SK-MEL-5 (cell line): ENCODE data around the gene GPR162. TPM values are rescaled to one million over a fixed set of nuclear protein-coding genes. Genes with fewer than 3 reads are reported as not detected.

ENCODE experiments used
- DNase-seq: peaks from one replicate; pipeline ENCODE4 v3.0.0-alpha.2; 2016; ENCODE audit warnings: low read depth, low spot score
- in situ Hi-C: cut with HindIII; loops from 2 replicates; pipeline ENCODE4 v1.10.0; 2016; ENCODE audit warnings: low sequenced_read_pairs, high pct_unique_total_duplicates, low pct_unique_long_range_greater_than_20kb
- total RNA-seq: library from RNA; depleted of rRNA; stranded (reverse); fragments of >200 nt; shearing (Covaris generic); gene quantifications from 2 replicates; pipeline ENCODE4 v1.2.3, GENCODE V29; 2014

Gene GPR162
- total RNA-seq, 1 experiment from 2014 or later = 0.08 TPM

DNA sequence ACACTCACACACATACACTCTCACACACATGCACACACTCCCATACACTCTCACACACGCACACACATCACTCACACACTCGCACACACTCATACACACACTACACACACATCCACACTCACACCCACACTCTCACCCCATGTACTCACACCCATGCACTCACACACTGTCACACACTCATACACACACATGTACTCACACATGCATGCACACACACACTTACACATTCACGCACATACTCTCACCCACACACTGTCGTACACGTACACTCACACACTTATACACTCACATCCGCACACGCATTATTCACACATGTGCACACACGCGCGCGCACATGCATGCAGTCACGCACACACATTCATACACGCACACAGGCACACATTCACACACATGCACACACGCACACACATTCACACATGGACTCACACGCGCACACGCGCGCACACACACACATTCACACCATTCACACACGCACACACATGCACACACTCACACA is 3.9 kb upstream of the GPR162 start:
- no peak for DNase-seq
- in situ Hi-C loops = no loop called here

DNA sequence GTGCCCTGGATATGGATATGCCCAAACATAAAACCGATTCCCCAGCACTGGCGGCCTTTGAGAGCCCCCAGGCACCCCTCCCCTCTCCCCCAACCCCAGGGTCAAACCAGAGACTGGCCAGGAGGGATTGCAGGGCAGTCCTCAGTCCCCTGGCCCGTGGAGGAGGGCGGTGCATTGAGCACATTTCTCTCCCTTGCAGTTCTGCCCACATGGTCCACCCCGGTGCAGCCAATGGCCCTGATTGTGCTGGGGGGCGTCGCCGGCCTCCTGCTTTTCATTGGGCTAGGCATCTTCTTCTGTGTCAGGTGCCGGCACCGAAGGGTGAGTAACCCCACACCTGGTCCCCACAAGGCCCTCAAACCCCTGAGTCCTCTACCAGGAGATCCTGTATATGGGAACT is 3.4 kb upstream of the GPR162 start:
- in situ Hi-C loops = no loop called here
- DNase-seq = no peak

DNA sequence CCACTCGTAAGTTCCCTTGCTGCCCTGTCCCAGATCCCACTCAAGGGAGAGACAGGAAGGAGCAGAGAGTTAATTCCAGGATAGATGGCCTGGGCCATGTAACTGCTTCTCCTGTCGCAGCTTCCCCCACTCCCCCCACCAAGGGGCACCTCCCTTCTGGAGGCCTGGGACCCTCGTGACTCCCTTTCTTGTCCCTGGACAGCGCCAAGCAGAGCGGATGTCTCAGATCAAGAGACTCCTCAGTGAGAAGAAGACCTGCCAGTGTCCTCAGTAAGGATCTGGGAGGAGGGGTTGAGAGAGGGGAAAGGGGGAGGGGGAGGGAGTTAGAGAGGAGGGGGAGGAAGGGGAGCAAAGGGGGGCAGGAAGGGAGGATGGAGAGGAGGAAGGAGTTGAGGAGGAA is 3.0 kb upstream of the GPR162 start:
- no peak for DNase-seq
- in situ Hi-C loops = no loop called here

DNA sequence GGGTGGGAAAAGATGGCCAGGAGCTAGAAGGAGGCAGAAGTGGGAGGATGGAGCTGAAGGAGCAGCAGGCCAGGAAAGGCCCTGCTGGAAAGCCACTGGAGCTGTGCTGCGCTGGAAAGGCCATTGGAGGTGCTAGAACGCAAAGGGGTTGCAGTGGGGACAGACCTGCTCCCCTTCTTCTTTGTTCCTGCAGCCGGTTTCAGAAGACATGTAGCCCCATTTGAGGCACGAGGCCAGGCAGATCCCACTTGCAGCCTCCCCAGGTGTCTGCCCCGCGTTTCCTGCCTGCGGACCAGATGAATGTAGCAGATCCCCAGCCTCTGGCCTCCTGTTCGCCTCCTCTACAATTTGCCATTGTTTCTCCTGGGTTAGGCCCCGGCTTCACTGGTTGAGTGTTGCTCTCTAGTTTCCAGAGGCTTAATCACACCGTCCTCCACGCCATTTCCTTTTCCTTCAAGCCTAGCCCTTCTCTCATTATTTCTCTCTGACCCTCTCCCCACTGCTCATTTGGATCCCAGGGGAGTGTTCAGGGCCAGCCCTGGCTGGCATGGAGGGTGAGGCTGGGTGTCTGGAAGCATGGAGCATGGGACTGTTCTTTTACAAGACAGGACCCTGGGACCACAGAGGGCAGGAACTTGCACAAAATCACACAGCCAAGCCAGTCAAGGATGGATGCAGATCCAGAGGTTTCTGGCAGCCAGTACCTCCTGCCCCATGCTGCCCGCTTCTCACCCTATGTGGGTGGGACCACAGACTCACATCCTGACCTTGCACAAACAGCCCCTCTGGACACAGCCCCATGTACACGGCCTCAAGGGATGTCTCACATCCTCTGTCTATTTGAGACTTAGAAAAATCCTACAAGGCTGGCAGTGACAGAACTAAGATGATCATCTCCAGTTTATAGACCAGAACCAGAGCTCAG is 2.3 kb upstream of the GPR162 start:
- no peak for DNase-seq

DNA sequence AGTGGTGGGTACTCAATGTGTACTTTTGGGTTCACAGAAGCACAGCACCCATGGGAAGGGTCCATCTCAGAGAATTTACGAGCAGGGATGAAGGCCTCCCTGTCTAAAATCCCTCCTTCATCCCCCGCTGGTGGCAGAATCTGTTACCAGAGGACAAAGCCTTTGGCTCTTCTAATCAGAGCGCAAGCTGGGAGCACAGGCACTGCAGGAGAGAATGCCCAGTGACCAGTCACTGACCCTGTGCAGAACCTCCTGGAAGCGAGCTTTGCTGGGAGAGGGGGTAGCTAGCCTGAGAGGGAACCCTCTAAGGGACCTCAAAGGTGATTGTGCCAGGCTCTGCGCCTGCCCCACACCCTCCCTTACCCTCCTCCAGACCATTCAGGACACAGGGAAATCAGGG is 1.5 kb upstream of the GPR162 start:
- in situ Hi-C loops = no loop called here
- no peak for DNase-seq

More for the DNA sequence above, 2.3 kb upstream of the GPR162 start:
- in situ Hi-C loops = no loop called here

DNA sequence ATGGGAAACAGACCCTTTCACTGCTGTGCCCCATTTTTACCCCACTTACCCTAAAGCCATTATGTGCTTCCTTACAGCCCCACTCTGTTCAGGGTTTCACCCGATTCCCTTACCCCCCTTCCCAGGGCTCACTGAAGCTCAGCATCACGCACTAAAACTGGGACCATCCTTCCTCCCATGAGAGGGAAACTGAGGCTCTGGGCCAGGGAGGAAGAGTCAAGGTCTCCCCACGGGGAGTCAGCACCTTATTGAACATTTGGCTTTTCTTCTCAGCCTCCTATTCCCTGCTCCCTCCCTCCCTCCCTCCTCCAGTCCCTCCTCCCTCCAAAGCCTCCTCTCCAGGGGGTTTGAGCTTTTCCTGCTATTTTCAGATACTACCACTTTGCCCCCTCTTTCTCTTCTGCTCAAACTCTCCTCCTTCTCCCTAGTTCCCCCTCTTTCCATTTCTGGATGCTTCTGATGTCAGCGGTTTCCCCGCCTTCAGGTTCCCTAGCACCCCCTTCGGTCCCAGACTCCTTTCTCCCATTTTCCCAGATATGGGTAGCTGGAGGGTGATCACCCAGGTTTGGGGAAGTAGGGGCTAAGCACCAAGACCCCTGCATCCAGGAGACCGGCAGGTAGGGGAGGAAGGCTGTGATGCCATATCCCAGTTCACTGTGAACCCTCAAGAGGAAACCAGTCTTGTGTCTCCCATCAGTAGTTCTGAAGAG is 960 bp downstream of the GPR162 start:
- in situ Hi-C loops = no loop called here
- no peak for DNase-seq

DNA sequence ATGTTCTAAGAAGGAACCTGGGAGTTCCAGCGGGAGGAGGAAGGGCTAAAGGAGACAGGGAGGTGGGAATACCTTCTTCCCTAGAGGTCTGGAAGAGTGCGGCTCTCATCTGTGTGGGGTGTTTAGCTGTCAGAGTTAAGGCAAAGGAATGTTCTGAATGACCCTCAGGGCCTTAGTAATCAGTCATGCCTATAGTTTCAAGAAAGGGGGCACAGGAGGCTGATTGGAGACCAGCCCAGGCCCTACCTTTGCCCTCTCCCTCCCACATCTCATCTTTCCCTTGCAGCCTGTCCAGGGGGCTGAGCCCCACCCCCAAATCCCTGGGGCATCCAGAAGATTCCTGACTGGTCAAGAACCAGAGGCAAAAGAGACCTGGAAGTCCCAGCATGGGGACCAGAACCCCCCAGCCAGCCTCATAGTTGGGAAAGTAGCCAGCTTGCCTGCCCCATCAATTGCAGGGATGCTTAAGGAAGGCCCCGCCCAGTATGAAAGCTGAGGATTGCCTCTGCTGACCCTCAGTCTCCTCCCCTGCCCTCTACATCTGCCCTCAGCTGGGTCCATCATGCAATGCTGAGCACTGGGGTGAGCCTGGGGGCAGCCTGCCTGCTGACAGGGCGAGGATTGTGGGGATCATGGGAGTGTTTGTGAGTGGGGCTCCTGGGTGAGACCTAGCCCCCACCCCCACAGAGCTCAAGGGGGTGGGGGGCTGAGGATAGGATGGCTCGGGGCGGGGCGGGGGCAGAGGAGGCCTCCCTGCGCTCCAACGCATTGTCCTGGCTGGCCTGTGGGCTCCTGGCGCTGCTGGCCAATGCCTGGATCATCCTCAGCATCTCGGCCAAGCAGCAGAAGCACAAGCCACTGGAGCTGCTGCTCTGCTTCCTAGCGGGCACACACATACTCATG is 1.8 kb downstream of the GPR162 start:
- in situ Hi-C loops = no loop called here
- no peak for DNase-seq

DNA sequence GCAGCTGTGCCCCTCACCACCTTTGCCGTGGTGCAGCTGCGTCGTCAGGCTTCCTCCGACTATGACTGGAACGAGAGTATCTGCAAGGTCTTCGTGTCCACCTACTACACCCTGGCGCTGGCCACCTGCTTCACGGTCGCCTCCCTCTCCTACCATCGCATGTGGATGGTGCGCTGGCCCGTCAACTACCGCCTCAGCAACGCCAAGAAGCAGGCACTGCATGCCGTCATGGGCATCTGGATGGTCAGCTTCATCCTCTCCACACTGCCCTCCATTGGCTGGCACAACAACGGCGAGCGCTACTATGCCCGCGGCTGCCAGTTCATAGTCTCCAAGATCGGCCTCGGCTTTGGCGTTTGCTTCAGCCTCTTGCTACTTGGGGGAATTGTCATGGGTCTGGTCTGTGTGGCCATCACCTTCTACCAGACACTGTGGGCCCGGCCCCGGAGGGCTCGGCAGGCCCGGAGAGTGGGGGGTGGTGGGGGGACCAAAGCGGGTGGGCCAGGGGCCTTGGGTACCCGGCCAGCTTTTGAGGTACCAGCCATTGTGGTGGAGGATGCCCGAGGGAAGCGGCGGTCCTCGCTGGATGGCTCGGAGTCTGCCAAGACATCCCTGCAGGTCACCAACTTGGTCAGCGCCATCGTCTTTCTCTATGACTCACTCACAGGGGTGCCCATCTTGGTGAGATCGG is 2.6 kb downstream of the GPR162 start:
- no peak for DNase-seq
- in situ Hi-C loops = no loop called here

DNA sequence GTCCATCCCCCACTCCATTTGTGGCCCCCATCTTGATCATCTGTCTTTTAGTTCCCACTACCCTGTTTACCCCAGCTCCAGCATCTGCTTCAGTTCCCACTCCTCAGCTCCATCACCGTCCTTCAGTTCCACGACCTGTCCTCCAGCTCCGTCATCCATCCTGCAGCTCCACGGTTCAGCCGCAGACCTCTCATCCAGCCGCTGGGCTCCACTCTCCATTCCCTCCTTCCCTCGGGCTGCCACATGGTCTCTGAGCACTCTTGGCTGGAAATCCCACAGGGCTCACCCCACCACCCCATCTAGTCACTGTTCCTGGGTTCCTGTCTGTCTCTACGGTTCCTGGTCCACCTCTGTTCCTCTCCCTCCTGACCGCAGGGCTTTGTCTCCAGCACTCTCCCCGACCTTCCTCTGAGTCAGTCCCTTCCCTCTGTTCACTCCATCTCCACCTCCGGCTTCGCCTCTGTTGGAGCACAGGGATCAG is 3.3 kb downstream of the GPR162 start:
- no peak for DNase-seq
- in situ Hi-C loops = no loop called here

DNA sequence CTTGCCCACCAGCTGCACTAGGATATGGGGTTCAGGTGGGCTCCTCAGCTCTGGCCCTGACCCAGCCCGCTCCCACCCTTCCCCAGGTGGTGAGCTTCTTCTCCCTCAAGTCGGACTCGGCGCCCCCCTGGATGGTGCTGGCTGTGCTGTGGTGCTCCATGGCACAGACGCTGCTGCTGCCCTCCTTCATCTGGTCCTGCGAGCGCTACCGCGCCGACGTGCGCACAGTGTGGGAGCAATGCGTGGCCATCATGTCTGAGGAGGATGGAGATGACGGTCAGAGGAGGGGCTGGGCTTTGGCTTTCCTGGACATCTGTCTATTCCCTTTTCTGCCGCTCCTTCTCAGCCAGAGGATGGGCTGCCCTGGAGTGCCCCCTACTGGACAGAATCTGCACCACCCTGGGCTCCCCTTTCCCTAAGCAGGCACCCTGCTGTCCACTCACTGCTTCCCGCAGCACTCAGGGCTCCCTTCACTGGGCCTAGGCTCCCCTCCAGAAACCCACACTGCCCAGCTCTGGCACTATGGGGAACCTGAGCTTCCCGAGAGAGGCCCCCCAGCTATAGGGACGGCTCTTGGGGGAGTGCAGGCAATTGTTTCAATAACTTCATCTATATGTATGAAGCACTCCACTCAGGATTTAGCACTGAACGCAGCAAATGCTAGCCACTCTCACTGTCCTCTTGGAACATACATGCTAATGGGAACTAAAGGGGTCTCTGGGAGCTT is 3.9 kb downstream of the GPR162 start:
- in situ Hi-C loops = no loop called here
- DNase-seq = peak; percentile 84

DNA sequence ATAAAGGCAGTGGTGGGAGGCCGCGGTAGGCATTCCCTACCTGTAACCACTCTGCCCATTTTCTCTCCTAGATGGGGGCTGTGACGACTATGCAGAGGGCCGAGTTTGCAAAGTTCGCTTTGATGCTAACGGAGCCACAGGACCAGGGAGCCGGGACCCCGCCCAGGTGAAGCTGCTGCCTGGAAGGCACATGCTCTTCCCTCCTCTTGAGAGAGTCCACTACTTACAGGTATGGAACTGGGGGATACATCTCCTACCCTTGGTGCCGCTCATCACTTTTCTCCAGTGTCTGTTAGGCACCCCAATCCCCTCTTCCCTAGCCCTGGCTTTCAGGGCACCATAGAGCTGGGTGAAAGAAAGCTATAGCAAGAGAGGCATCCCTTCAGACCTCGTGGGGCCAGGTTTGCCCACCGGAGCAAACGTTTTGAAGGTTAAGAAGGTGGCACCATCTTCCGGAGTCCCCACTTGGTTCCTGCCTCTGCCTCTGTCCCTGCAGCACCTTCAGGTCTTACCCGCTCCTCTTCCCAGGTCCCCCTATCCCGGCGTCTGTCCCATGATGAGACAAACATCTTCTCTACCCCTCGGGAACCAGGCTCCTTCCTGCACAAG is 4.6 kb downstream of the GPR162 start:
- in situ Hi-C loops = no loop called here
- DNase-seq = no peak

DNA sequence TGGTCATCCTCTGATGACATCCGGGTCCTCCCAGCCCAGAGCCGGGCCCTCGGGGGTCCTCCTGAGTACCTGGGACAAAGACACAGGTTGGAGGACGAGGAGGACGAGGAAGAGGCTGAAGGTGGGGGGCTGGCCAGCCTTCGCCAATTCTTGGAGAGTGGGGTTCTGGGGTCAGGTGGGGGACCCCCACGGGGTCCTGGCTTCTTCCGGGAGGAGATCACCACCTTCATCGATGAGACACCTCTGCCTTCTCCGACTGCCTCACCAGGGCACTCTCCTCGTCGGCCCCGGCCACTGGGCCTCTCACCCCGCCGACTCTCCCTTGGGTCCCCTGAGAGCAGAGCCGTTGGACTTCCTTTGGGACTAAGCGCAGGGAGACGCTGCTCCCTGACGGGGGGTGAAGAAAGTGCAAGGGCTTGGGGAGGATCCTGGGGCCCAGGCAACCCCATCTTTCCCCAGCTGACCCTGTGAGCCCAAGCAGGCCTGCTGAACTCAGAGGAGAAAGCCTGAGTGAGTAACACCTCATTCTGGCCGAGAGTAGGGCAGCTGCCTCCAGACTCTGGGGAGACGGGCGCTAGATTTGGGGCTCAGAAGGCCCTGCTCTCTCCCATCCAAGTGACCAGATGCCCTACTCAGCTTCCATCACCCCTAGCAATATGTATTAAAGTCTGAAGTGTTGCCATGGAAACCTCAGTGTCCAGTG is 5.3 kb downstream of the GPR162 start:
- in situ Hi-C loops = no loop called here
- DNase-seq = no peak

DNA sequence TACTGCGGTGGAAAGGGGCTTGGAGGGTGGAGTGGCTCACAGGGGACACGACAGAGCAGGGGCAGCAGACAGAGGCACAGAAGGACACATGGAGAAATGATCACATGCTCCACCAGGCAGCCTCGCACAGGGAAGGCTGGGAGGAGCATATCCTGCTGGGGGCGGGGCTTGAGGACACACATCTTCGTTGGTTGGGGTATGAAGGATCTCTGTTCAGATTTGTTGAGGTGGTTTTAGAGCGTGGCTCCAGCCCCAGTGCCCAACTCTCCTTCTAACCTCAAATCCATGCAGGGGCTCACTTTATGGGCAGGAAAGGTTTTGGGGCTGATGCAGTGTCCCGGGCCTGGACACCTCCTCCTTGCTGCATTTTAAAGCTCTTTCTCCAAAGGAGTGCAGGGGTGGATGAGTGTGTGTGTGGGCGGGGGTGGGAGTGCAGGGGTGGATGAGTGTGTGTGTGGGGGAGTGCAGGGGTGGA is 5.9 kb downstream of the GPR162 start:
- DNase-seq = peak; percentile 89
- in situ Hi-C loops = no loop called here

DNA sequence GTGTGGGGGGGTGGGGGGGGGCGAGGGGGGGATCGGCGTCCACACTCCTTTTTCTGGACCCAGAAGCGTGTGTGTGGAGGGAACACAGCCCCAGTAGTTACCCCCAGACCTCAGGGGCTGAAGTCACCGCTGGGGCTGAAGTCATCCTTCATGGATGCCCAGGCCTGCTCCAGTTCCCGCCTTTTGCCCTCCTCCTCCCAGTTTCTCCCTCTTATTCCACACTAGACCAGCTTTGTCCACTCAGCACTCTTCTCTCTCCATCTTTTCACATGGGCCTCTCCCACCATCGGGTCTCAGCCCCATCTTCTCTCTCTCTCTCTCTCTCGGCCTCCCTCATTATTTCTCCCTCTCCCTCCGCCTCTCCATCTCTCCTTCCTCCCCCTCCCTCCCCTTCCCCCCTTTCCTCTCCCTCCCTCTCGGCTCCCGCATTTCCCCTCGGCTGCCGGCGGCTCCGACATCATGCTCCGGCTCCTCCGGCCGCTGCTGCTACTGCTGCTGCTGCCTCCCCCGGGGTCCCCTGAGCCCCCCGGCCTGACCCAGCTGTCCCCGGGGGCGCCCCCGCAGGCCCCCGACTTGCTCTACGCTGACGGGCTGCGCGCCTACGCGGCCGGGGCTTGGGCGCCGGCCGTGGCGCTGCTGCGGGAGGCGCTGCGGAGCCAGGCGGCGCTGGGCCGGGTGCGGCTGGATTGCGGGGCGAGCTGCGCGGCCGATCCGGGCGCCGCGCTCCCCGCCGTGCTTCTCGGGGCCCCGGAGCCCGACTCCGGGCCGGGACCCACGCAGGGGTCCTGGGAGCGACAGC is 6.6 kb downstream of the GPR162 start, which contains the start of gene P3H3:
P3H3 (plus strand) TSS at position 426 of the 799 bp plus-strand sequence; CDS start at position 460, 34 bp downstream.
- in situ Hi-C loops = no loop called here
- DNase-seq = peak; percentile 30
